HG03432 (cell line): ENCODE results near the gene PRICKLE1.

Source experiments
- ATAC-seq: cut with Tn5 transposase; IDR thresholded peaks from one replicate; pipeline ENCODE4 v1.9.1; 2021; ENCODE audit warnings: mild to moderate bottlenecking, moderate library complexity; ENCODE audit not compliant: unreplicated experiment

PRICKLE1 gene

DNA sequence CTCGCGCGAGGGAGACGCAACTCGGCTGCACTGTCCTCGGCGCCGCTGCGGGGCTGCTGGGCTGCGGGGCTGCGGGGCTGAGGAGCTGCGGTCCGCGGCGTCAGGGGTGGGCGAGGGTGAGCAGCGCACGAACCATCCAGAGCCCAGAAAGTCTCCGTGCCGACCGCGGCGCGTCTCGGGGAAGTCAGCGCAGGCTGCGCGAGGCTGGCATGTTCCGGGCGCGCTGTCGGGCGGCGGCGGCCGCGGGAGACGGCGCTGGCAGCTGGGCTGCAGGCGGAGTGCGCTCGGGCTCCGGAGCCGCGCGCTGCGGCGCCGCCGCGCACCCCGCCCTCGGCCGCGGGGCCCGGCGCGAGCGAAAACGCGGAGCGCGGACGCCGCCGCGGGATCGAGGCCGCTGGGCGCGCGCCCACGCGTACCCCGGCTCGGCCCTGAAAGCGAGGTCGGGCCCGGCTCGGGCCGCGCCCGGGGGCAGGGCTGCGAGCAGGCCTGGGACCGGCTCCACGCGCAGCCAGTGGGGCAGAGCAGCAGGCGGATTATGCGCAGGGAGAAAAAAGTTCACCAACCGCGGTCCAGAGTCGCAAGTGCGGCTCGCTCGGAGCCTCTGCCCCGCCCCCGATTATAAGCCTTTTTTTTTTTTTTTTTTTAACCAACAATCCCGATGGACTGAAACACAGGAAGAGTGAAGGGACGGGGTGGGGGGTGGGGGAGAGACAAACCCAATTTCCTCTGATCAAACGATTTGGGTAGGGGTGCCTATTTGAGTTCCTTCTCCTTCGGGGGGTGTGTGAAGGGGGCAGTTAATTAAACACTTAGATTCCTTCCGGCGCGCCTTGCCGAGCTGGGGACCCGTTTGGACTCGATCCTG lies at the start of gene PRICKLE1:
PRICKLE1 (minus strand) TSS at position 282 of the 865 bp plus-strand sequence. CDS start 117,230 bp downstream, outside the sequence.
- peak; percentile 84 for ATAC-seq

DNA sequence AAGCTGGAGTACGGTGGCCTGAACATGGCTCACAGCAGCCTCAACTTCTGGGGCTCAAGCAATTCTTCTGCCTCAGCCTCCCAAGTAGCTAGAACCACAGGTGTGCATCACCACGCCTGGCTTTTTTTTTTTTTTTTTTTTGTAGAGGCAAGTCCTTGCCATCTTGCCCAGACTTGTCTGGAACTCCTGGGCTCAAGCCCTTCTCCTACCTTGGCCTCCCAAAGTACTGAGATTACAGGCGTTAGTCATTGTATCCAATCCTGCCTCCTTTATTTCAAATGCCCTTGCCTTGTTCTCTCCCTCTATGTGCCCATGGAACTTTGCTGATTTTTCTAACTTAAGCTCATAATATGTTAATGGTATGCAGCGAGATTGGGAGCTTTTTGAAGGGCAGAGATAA lies 49.2 kb upstream of the PRICKLE1 start:
- ATAC-seq = no peak

DNA sequence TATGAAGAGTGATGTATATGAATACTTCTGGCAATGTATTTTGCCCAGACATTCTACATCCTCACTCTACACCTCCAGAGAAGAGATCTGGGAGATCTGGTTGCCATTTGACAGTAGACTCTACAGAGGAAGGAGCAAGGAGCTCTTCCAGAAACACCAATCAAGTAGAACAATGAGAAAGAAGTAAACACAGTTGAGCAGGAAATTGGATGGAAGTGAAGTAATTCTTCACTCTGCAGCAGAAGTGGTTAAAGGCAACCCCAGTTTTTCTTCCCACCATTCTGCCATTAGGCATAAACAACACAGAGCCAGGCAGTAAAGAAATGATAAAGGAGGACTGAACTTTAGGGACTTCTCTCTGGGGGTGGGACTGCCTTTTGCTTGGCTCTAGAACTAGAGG lies 48.5 kb upstream of the PRICKLE1 start:
- ATAC-seq = no peak

GRCh38 chr12:42636993-42637392 lies 47.4 kb upstream of the PRICKLE1 start:
- no peak for ATAC-seq

GRCh38 chr12:42633594-42633993 lies 44.0 kb upstream of the PRICKLE1 start:
- no peak for ATAC-seq

DNA sequence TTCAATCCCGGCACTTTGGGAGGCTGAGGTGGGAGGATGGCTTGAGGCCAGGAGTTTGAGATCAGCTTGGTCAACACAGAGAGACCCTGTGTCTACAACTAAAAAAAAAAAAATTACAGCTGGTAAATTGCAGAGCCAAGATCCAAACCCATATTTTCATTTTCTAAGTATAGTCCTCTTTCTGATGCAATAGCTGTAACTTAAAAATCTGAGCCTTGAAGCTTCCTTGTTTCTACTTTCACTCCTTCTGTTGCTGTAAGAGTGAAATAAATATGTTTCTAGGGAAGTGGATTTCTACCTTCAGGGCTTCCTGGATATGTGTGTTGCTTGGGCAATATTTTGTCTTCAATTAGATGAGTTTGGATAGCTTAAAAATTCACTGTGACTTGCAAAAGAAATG lies 42.0 kb upstream of the PRICKLE1 start:
- no peak for ATAC-seq

- no peak for ATAC-seq
Observed at GRCh38 chr12:42630314-42630713, 40.8 kb upstream of the PRICKLE1 start.

- ATAC-seq = no peak
Observed at GRCh38 chr12:42627151-42627550, 37.6 kb upstream of the PRICKLE1 start.

GRCh38 chr12:42625611-42626010 lies 36.1 kb upstream of the PRICKLE1 start:
- no peak for ATAC-seq

- no peak for ATAC-seq
Observed at GRCh38 chr12:42617622-42618021, 28.1 kb upstream of the PRICKLE1 start.

DNA sequence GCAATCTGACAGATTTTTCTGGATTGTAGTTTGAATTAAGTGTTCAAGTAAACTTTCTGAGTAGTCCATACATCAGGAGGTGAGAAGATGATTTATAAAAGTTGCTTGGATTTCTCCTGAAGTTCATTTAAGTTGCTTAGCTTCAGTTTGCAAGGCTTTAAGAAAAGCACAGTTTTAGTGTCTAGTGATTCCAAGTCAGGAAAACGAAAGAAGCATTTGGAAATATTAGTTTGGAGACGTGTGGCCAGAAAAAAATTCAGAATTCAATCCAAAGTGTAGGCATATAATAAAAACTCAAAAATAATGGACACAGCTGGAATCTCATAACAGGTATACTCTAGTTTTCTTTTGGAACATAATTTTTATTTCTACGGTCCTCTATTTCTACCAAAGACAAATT lies 25.5 kb upstream of the PRICKLE1 start:
- no peak for ATAC-seq

- ATAC-seq = no peak
Observed at GRCh38 chr12:42612231-42612613, 22.7 kb upstream of the PRICKLE1 start.

GRCh38 chr12:42611571-42612230 lies 22.2 kb upstream of the PRICKLE1 start:
- no peak for ATAC-seq

DNA sequence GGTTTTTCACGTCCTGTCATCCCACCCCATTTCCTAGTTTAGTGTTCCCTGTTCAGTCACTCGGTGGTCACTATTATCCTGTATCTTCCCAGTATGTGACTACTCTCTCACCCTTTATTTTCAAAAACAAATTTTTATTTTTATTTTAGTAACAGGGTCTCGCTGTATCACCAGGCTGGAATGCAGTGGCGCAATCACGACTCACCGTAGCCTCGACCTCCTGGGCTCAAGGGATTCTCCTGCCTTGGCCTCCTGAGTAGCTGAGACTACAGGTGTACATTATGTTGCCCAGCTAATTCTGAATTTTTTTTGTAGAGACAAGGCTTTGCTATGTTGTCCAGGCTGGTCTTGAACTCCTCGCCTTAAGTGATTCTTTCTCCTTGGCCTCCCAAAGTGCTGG lies 20.1 kb upstream of the PRICKLE1 start:
- ATAC-seq = no peak

DNA sequence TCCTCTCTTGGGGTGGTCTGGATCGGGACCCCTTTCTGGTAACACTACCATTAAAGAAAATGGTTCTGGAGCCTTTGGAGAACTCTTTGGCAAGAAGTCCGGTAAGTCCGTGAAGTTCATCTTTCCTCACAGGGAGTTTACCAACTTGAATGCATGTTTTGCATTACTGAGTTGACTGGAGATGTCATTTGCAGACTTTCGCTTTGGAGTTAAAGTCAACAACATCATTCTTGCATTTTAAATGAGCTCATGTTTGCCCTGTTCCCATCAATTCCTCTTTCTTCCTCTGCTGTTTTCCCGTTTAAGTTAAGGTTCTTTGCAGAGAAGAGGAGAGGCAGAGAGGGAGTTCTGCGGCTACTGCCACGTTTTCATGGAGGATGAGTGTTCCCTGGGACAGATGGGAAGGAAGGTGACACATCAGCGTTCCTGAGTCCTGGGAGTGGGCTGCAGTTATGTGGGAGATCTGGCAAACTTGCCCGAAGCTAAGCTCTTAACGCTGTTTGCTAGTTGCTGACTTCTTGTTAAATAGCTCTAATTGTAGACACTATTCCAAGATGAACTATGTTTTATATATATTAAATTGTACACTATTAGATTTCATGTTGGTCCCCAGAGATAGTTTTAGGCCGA lies 18.8 kb upstream of the PRICKLE1 start:
- ATAC-seq = no peak

GRCh38 chr12:42607584-42608058 lies 18.1 kb upstream of the PRICKLE1 start:
- ATAC-seq = no peak

GRCh38 chr12:42606471-42606870 lies 16.9 kb upstream of the PRICKLE1 start:
- no peak for ATAC-seq

GRCh38 chr12:42605685-42606084 lies 16.1 kb upstream of the PRICKLE1 start:
- ATAC-seq = no peak

- no peak for ATAC-seq
Observed at GRCh38 chr12:42603246-42603990, 13.9 kb upstream of the PRICKLE1 start.

GRCh38 chr12:42593874-42594273 lies 4.3 kb upstream of the PRICKLE1 start:
- ATAC-seq = no peak

- ATAC-seq = no peak
Observed at GRCh38 chr12:42590330-42590934, 886 bp upstream of the PRICKLE1 start.
